Upper lobe of left lung (tissue), 6 donors: ENCODE results near the gene THSD1. TPM values are rescaled to one million over a fixed set of nuclear protein-coding genes. Genes with fewer than 3 reads are reported as not detected.
A peak's percentile ranks its signal among the peaks of the same experiment; 100 is the strongest.
"Not testable (repeated sequence)": the region's sequence is repeated elsewhere in the genome, so short reads cannot be mapped to it uniquely, and the experiment has no call there.

Experiments used
- ATAC-seq, 2 donors: fragments of 200-7000 bp; cut with Tn5 transposase; one replicate each; pipeline ENCODE4 v1.9.1; 2022; ENCODE audit warnings: mild to moderate bottlenecking in 2 of 2, moderate library complexity in 2 of 2; ENCODE audit not compliant: low FRiP score in 2 of 2
- DNase-seq, 2 donors: peaks; one replicate each; pipeline ENCODE4 v3.0.0-alpha.2; 2019 to 2020
- H3K27ac ChIP-seq, 4 donors: fragments of 200-600 bp; sonication (generic); one replicate each; pipeline ENCODE4 v1.5.1; 2016 to 2019
- H3K27me3 ChIP-seq, 4 donors: fragments of 200-600 bp; sonication (generic); one replicate each; pipeline ENCODE4 v1.5.1; 2017 to 2019
- H3K36me3 ChIP-seq, 4 donors: fragments of 200-600 bp; sonication (generic); one replicate each; pipeline ENCODE4 v1.5.1; 2016 to 2019
- H3K4me1 ChIP-seq, 4 donors: fragments of 200-600 bp; sonication (generic); one replicate each; pipeline ENCODE4 v1.5.1; 2018 to 2019
- H3K4me3 ChIP-seq, 4 donors: fragments of 200-600 bp; sonication (generic); one replicate each; pipeline ENCODE4 v1.5.1; 2017 to 2019; ENCODE audit warnings: mild to moderate bottlenecking in 2 of 4, moderate library complexity in 1 of 4
- H3K9me3 ChIP-seq, 4 donors: fragments of 200-600 bp; sonication (generic); one replicate each; pipeline ENCODE4 v1.5.1; 2018 to 2019
- CTCF ChIP-seq, 6 experiments: fragments of 450-650 bp in 4 of 6; fragments of 200-600 bp in 2 of 6; sonication (generic) in 2 of 6; IDR thresholded peaks; one replicate each; pipeline ENCODE4 v1.5.1; 2016 to 2019; ENCODE audit warnings: antibody characterized with exemption in 6 of 6
- EP300 ChIP-seq, 4 donors: sonication (generic); formaldehyde crosslinking; IDR thresholded peaks; one replicate each; pipeline ENCODE4 v1.5.1; 2017; ENCODE audit warnings: antibody characterized with exemption in 4 of 4, control low read depth in 2 of 4
- POLR2A ChIP-seq, 4 donors: fragments of 450-650 bp; IDR thresholded peaks; one replicate each; pipeline ENCODE4 v1.5.1; 2016 to 2017; ENCODE audit warnings: antibody characterized with exemption in 4 of 4, mild to moderate bottlenecking in 2 of 4
- POLR2AphosphoS5 ChIP-seq, 2 donors: sonication (generic); formaldehyde crosslinking; IDR thresholded peaks; one replicate each; pipeline ENCODE4 v1.5.1; 2017; ENCODE audit warnings: antibody characterized with exemption in 2 of 2
- WGBS, 2 donors: methylation state at CpG; one replicate each; pipeline ENCODE4 v1.1.5; 2017 to 2018; 5-methylcytosine and 5-hydroxymethylcytosine counted together
- total RNA-seq, 6 donors: library from RNA; depleted of rRNA in 4 of 6; stranded (reverse); fragments of >200 nt in 4 of 6; gene quantifications; one replicate each; pipeline versions ENCODE4 v1.1.0 to v1.2.1, GENCODE V29; 2016 to 2021
- donor health status: DM: no; HTN: no; CAD: no; lungs with moderate emphysema.
- donor health status: DM: no; HTN: yes; CAD: no; lungs with severe emphysema.

THSD1 gene
- total RNA-seq, 6 donors from 2014 or later: 5.5 to 19.8 (median 12.1) TPM

- peak overlapping the region in 2 of 4 donors; percentile 71 to 75 for H3K27ac ChIP-seq
- TF ChIP-seq EP300 (IDR thresholded peaks at IDR 0.05) (no peak), POLR2A (IDR thresholded peaks at IDR 0.05) (no peak), CTCF (IDR thresholded peaks at IDR 0.05) (no peak), POLR2AphosphoS5 (IDR thresholded peaks at IDR 0.05) (no peak)
- WGBS, 2 donors: 84 to 88% methylated on average over 22 of the region's 22 CpGs
These were observed 27.7 kb downstream of the THSD1 start for GRCh38 chr13:52378312-52378711.

DNA sequence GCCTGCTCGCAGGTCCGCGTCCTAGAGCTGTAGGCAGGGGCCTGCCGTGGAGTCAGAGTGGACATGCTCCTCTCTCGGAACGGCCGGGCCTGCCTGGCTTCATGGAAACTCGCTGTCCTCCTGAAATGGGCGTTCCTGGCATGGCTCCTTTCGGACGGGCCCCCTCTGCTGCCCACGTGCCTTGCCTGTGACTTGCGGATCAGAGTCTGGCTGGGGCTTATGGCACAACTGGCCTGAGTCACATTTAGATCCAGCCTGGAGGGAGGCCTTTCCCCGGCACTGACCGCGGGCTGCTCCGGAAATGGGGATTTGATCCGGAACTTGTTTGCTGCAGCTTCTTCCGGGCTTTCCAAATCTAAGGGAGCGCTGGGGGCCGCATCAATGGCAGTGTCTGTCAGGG is 28.1 kb downstream of the THSD1 start:
- ATAC-seq: peak in 1 of 2 donors; percentile 47
- 57 to 76% methylated on average over 10 to 21 of the region's 21 CpGs for WGBS, 2 donors
- Histone ChIP-seq H3K4me3 (no peak overlapping the region), H3K27ac (peak overlapping the region in 3 of 4 donors; percentile 54 to 75 (median 71)), H3K36me3 (peaks cover 0 to 11% (median 2%) of the 10 kb centered on the region in 4 donors), H3K4me1 (peaks cover 0 to 12% (median 6%) of the 10 kb centered on the region in 4 donors), H3K9me3 (no peaks in the 10 kb centered on the region), H3K27me3 (no peaks in the 10 kb centered on the region)
- DNase-seq: peak in 1 of 2 donors; percentile 59
- TF ChIP-seq CTCF (IDR thresholded peaks at IDR 0.05): no peak
- no peak for TF ChIP-seq POLR2A (IDR thresholded peaks at IDR 0.05)
- no peak for TF ChIP-seq EP300 (IDR thresholded peaks at IDR 0.05)
- TF ChIP-seq POLR2AphosphoS5 (IDR thresholded peaks at IDR 0.05): peak in 1 of 2 donors; percentile 32

More at GRCh38 chr13:52378312-52378711, 27.7 kb downstream of the THSD1 start:
- Histone ChIP-seq H3K36me3 (peaks cover 0 to 11% (median 2%) of the 10 kb centered on the region in 4 donors), H3K4me3 (no peak overlapping the region), H3K4me1 (peaks cover 0 to 12% (median 9%) of the 10 kb centered on the region in 4 donors), H3K9me3 (no peaks in the 10 kb centered on the region), H3K27me3 (no peaks in the 10 kb centered on the region)
- DNase-seq (peak in 1 of 2 donors; percentile 68), ATAC-seq (peak in 1 of 2 donors; percentile 23)

GRCh38 chr13:52374873-52375411 is 31.0 kb downstream of the THSD1 start:
- H3K36me3 ChIP-seq: peaks cover 0 to 11% (median 2%) of the 10 kb centered on the region in 4 donors
- WGBS, 2 donors: 27 to 40% methylated on average over 1 of the region's 1 CpG
- H3K27ac ChIP-seq: no peak overlapping the region
- DNase-seq (no peak), ATAC-seq (no peak)
- no peak overlapping the region for H3K4me3 ChIP-seq
- H3K27me3 ChIP-seq: no peaks in the 10 kb centered on the region
- peaks cover 0 to 12% (median 6%) of the 10 kb centered on the region in 4 donors for H3K4me1 ChIP-seq
- TF ChIP-seq POLR2AphosphoS5 (IDR thresholded peaks at IDR 0.05): no peak
- TF ChIP-seq EP300 (IDR thresholded peaks at IDR 0.05): no peak
- TF ChIP-seq CTCF (IDR thresholded peaks at IDR 0.05): no peak
- no peak for TF ChIP-seq POLR2A (IDR thresholded peaks at IDR 0.05)
- H3K9me3 ChIP-seq: no peaks in the 10 kb centered on the region

- no peak for DNase-seq
- Histone ChIP-seq H3K27me3 (no peaks in the 10 kb centered on the region), H3K9me3 (no peaks in the 10 kb centered on the region), H3K4me1 (peaks cover 0 to 12% (median 6%) of the 10 kb centered on the region in 4 donors), H3K4me3 (no peak overlapping the region), H3K27ac (no peak overlapping the region), H3K36me3 (peaks cover 0 to 11% (median 2%) of the 10 kb centered on the region in 4 donors)
- WGBS, 2 donors: 63 to 69% methylated on average over 4 of the region's 4 CpGs
- no peak for TF ChIP-seq CTCF (IDR thresholded peaks at IDR 0.05)
- no peak for TF ChIP-seq POLR2AphosphoS5 (IDR thresholded peaks at IDR 0.05)
- ATAC-seq: no peak
These were observed 31.6 kb downstream of the THSD1 start for GRCh38 chr13:52374389-52374788.

DNA sequence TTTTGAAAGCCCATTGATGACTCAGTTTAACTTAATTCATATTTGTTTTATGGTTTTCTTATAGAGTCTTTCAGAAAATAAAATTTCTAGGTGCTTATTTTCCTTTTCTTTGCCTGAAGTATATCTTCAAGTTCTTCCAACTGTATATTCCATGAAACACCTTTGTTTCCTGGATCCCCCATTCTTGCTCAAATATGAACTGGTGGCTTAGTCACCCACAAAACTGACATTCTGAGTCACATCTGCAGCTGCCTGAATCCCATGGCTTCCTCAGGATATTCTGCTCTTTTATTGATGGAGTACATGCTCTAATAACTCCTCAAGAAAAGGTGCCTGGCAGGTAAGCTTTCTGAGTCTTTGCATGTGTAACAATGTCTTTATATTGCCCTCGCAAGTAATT is 32.7 kb downstream of the THSD1 start:
- 95 to 100% methylated on average over 1 of the region's 1 CpG for WGBS, 2 donors
- not testable (repeated sequence) for H3K27ac ChIP-seq, H3K27me3 ChIP-seq, ATAC-seq, H3K36me3 ChIP-seq, H3K9me3 ChIP-seq, H3K4me3 ChIP-seq, DNase-seq
- H3K4me1 ChIP-seq: peaks cover 0 to 12% (median 6%) of the 10 kb centered on the region in 4 donors
